ENCODE measurements around the gene BGN.
A peak's percentile ranks its signal among the peaks of the same experiment; 100 is the strongest.

BGN gene

DNA sequence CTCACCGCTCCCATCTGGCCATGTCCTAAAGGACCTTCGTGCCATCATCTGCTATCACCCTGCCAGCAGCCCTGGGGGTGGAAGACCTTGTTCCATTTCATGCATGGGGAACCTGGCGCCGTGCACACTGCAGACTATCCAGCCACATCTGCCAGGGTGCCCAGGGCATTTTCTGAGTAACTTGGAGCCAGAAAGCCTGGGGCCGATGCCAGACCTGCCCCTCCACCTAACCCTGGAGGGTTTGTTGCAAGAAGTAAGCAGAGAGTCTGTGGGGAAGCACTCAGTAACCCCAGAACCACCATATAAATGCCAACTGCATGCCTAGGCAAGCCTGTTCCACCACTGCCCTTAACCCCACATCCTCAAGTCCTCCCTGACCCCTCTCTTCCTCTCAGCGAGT is 31.7 kb upstream of the BGN start:
- Histone ChIP-seq H3K4me3 (ENCODE audit: low read length in 2 of 2) (no peak overlapping the region), H3K9ac (ENCODE audit: low read length in 2 of 2) (no peak overlapping the region), H3K27ac (ENCODE audit: low read length) (no peak overlapping the region), H3K27me3 (ENCODE audit: control insufficient read depth in 1 of 2, insufficient read depth in 2 of 2, low read length in 2 of 2) (peaks cover 0 to 7% of the 10 kb centered on the region in 2 donors), H3K4me1 (ENCODE audit: control insufficient read depth, insufficient read depth, low read length) (peaks cover 11% of the 10 kb centered on the region), H3K36me3 (ENCODE audit: control insufficient read depth in 2 of 2, insufficient read depth in 2 of 2, low read length in 2 of 2) (peaks cover 0 to 3% of the 10 kb centered on the region in 2 donors), H3K9me3 (ENCODE audit: control insufficient read depth in 2 of 2, low read length in 2 of 2) (no peaks in the 10 kb centered on the region)

DNA sequence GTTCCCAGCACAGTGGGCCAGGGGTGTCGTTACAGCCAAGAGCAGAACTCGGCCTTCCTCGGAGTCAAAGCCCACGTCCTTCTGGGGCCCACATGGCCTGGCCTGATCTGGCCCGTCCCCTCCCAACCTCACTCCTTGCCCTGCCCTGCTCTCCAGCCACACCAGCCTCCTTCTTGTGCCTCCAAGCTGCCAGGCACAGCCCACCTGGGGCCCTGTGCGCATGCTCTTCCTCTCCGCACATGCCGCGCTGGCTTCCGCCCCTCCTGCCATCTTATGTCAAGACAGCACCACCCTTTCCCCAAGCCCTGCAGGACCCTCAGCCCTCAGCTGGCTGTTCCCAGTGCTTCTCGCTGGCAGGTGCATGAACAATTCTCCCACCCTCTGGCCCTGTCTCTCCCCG is 31.2 kb upstream of the BGN start:
- no peaks in the 10 kb centered on the region for H3K9me3 ChIP-seq (ENCODE audit: control insufficient read depth in 2 of 2, low read length in 2 of 2)
- H3K27me3 ChIP-seq (ENCODE audit: control insufficient read depth in 1 of 2, insufficient read depth in 2 of 2, low read length in 2 of 2): peaks cover 0 to 7% of the 10 kb centered on the region in 2 donors
- H3K9ac ChIP-seq (ENCODE audit: low read length in 2 of 2): no peak overlapping the region
- H3K36me3 ChIP-seq (ENCODE audit: control insufficient read depth in 2 of 2, insufficient read depth in 2 of 2, low read length in 2 of 2): peaks cover 0 to 3% of the 10 kb centered on the region in 2 donors
- no peak overlapping the region for H3K4me3 ChIP-seq (ENCODE audit: low read length in 2 of 2)
- no peak overlapping the region for H3K27ac ChIP-seq (ENCODE audit: low read length)
- peaks cover 11% of the 10 kb centered on the region for H3K4me1 ChIP-seq (ENCODE audit: control insufficient read depth, insufficient read depth, low read length)

DNA sequence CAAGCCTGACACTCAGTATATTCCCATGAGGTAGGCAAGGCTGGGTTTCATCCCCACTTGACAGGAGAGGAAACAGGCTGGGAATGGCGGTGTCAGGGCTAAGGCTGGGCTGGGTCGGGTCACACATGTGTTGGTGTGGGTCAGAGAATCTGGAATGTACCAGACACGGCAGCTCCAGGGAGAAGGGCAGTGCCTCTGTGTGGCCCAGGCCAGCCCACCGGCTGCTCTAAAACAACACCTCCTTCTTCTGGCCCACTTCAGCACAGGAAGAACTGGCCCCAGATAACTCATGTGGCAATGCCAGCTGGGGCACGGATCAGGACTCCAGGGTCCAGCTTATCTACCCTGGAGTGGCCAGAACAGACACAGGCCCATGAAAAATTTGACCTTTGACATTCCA is 30.7 kb upstream of the BGN start:
- Histone ChIP-seq H3K27ac (ENCODE audit: low read length) (no peak overlapping the region), H3K36me3 (ENCODE audit: control insufficient read depth in 2 of 2, insufficient read depth in 2 of 2, low read length in 2 of 2) (peaks cover 0 to 3% of the 10 kb centered on the region in 2 donors), H3K9me3 (ENCODE audit: control insufficient read depth in 2 of 2, low read length in 2 of 2) (no peaks in the 10 kb centered on the region)

DNA sequence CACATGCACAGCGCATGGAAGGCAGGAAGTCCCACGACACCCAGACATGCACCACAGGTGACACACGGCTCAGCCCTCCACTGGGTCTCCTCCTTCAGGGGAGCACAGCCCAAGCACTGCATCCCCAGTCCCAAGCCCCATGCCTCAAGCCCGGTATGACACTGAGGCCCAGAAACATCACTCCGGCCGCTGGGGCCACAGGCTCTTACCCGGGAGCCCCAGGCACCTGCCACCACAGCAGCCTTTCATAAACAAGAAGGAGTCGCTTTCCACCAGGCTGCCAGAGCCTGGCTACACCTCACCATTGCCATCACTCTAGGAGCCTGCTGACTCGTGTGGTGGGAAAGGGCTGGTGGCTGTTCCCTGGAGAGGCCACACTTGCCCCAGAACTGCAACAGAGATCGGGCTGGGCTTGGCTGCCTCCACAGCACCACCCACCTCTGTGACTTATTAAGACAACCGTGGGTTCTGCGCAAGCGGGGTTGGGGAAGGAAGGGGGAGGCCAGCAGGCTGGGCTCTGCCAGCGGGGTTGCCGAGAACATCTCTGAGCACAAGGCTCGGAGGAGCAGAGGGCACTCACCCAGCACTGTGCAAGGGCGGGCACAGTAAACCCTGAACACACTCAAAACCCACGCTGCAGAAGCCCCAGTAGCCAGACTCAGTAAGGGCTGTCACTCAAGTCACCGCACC is 28.9 kb upstream of the BGN start:
- Histone ChIP-seq H3K36me3 (ENCODE audit: control insufficient read depth in 2 of 2, insufficient read depth in 2 of 2, low read length in 2 of 2) (peaks cover 0 to 3% of the 10 kb centered on the region in 2 donors), H3K4me3 (ENCODE audit: low read length in 2 of 2) (no peak overlapping the region), H3K27me3 (ENCODE audit: control insufficient read depth in 1 of 2, insufficient read depth in 2 of 2, low read length in 2 of 2) (peaks cover 0 to 7% of the 10 kb centered on the region in 2 donors), H3K4me1 (ENCODE audit: control insufficient read depth, insufficient read depth, low read length) (peaks cover 21% of the 10 kb centered on the region), H3K9me3 (ENCODE audit: control insufficient read depth in 2 of 2, low read length in 2 of 2) (no peaks in the 10 kb centered on the region), H3K27ac (ENCODE audit: low read length) (no peak overlapping the region), H3K9ac (ENCODE audit: low read length in 2 of 2) (no peak overlapping the region)

More for the DNA sequence above, 30.7 kb upstream of the BGN start:
- Histone ChIP-seq H3K27me3 (ENCODE audit: control insufficient read depth in 1 of 2, insufficient read depth in 2 of 2, low read length in 2 of 2) (peaks cover 0 to 7% of the 10 kb centered on the region in 2 donors), H3K9ac (ENCODE audit: low read length in 2 of 2) (no peak overlapping the region), H3K4me1 (ENCODE audit: control insufficient read depth, insufficient read depth, low read length) (peaks cover 14% of the 10 kb centered on the region), H3K4me3 (ENCODE audit: low read length in 2 of 2) (no peak overlapping the region)

DNA sequence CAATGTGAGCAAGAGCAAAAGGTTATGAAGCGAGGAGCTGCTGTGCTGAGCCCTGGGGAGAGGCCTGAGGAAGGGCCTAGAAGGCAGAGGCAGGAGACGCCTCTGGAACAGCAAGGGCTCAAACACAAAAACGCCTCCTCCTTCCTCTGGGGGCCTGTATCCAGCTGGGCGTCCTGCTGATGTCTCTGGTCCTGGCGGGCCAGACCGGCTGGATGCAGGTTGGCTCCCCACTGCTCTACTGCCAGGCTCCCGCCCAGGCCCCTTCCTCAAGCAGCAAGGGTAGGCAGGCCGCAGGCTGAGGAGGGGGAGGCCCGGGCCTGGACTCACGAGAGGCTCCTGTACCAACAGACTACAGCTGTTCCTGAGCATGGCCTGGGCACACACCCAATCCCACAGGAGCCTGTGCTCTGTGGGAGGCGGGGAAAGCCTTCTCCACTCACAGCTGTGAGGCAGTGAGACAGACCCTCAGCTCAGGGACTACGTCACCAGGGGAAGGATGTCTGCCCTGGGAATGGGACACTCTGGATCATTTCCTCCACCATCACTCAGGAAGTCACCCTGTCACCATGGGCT is 26.7 kb upstream of the BGN start:
- Histone ChIP-seq H3K36me3 (ENCODE audit: control insufficient read depth in 2 of 2, insufficient read depth in 2 of 2, low read length in 2 of 2) (no peaks in the 10 kb centered on the region), H3K27ac (ENCODE audit: low read length) (no peak overlapping the region), H3K27me3 (ENCODE audit: control insufficient read depth in 1 of 2, insufficient read depth in 2 of 2, low read length in 2 of 2) (peaks cover 0 to 12% of the 10 kb centered on the region in 2 donors), H3K9me3 (ENCODE audit: control insufficient read depth in 2 of 2, low read length in 2 of 2) (no peaks in the 10 kb centered on the region), H3K9ac (ENCODE audit: low read length in 2 of 2) (no peak overlapping the region), H3K4me3 (ENCODE audit: low read length in 2 of 2) (no peak overlapping the region), H3K4me1 (ENCODE audit: control insufficient read depth, insufficient read depth, low read length) (peaks cover 21% of the 10 kb centered on the region)

DNA sequence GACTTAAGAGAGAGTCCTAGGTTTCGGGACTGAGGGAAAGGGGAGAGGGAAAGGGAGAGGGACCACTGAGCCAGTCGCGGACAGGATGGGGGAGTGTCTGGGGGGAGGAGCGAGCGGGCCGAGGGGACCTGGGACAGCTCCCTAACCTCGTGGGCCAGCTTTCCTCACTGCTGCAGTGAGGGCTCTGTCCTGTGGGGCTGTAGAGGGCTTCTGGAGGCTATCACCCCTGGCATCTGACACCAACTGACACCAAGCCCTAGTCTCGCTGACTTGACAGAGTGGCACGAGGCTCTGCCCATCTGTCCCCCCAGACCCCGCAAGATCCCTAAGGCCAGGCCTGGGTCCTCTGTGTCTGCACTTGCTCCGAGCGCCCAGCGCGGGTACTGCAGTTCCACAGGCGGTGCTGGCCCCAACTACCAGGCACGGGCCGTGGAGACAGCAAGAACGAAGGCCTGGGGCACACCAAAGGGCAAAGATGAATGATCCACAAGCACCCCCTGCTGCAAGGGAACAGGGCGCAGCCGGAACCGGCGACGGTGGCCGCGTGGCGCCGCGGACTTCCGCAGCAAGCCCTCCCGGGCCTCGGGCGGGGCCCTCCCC is 24.9 kb upstream of the BGN start:
- Histone ChIP-seq H3K27me3 (ENCODE audit: control insufficient read depth in 1 of 2, insufficient read depth in 2 of 2, low read length in 2 of 2) (peaks cover 0 to 8% of the 10 kb centered on the region in 2 donors), H3K9me3 (ENCODE audit: control insufficient read depth in 2 of 2, low read length in 2 of 2) (no peaks in the 10 kb centered on the region), H3K36me3 (ENCODE audit: control insufficient read depth in 2 of 2, insufficient read depth in 2 of 2, low read length in 2 of 2) (no peaks in the 10 kb centered on the region), H3K4me3 (ENCODE audit: low read length in 2 of 2) (peak overlapping the region; percentile 76 to 80), H3K27ac (ENCODE audit: low read length) (no peak overlapping the region), H3K4me1 (ENCODE audit: control insufficient read depth, insufficient read depth, low read length) (peaks cover 22% of the 10 kb centered on the region), H3K9ac (ENCODE audit: low read length in 2 of 2) (peak overlapping the region; percentile 58 to 72)

DNA sequence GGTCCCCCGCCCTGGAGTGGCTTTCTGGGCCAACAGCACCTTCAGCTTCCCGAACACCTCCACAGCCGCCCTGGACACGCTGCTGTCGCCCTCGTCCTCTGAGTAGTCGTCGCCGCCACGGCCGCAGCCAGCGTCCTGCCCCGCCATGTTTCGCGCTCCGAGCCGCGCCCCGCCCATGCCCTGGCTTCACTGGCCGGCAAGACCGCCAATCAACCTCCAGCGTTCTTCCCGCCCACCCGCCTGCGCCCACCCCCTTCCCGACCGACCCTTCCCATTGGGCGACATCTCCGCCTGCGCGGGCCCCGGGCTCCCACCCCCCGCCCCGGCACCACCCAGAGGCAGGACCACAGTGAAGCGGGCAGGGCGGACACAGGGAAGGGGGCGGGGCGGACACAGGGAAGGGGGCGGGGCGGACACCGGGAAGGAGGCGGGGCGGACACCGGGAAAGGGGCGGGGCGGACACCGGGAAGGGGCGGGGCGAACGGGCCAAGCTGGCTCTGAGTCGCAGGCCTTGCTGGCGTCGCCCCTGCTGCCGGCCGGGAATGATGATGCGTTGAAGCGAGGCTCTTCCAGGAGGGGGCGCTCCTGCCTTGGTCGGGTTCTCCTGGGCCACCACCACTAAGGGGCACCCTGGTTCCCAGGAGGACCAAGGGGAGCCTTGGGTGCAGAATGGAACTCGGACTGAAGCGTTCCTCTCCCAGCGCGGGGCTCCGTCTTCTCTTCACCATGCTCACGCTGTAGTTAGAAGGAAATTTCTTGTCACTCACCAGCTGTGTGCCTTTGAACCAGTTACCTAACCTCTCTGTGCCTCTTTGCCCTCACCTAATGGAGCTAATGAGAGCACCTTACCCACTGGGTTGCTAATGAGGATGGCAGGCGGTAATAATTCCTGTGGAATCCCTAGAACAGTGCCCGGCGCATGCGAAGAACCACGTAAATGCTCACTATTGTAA is 24.1 kb upstream of the BGN start, which contains the start of gene HAUS7:
TSS of gene HAUS7 (minus strand) at position 166 of the 953 bp plus-strand sequence. CDS start at position 147, 19 bp downstream.
- Histone ChIP-seq H3K4me3 (ENCODE audit: low read length in 2 of 2) (peak within 1 kb of the TSS; percentile 76 to 80), H3K9me3 (ENCODE audit: control insufficient read depth in 2 of 2, low read length in 2 of 2) (no peaks in the 10 kb centered on the region), H3K4me1 (ENCODE audit: control insufficient read depth, insufficient read depth, low read length) (peaks cover 26% of the 10 kb centered on the region), H3K27me3 (ENCODE audit: control insufficient read depth in 1 of 2, insufficient read depth in 2 of 2, low read length in 2 of 2) (peaks cover 0 to 8% of the 10 kb centered on the region in 2 donors), H3K9ac (ENCODE audit: low read length in 2 of 2) (peak within 1 kb of the TSS; percentile 58 to 72), H3K36me3 (ENCODE audit: control insufficient read depth in 2 of 2, insufficient read depth in 2 of 2, low read length in 2 of 2) (no peaks in the 10 kb centered on the region), H3K27ac (ENCODE audit: low read length) (peak within 1 kb of the TSS; percentile 60)

DNA sequence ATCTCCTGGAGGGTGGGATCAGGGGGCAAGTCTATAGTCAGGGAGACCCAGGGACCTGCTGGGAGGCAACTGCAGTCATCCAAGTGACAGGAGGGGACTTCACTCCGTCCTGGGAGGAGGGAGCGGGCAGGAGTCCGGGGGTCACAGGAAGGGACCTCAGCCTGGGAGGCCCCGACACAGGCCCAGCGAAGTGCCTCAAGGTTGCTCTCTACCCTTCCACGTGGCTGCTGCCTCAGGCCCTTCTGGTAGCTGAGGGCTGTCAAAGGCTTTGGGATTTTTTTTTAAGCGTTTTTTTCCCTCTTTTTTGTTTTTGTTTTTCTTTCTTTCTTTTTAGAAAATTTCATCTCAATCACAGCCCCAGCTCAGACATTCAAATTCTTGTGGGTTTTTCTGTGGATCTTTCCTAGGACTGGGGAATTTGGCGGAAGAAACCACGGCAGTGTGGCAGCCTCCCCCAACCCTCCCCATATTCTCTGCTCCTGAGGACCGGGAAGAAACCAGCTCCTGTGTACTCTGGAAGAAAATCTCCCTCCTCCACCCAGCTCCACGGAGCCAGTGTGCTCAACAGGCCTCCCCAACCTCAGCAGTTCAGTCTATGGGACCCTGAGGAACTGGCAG is 23.0 kb upstream of the BGN start:
- H3K9me3 ChIP-seq (ENCODE audit: control insufficient read depth in 2 of 2, low read length in 2 of 2): no peaks in the 10 kb centered on the region
- H3K27me3 ChIP-seq (ENCODE audit: control insufficient read depth in 1 of 2, insufficient read depth in 2 of 2, low read length in 2 of 2): peaks cover 0 to 8% of the 10 kb centered on the region in 2 donors
- H3K4me3 ChIP-seq (ENCODE audit: low read length in 2 of 2): no peak overlapping the region
- H3K27ac ChIP-seq (ENCODE audit: low read length): no peak overlapping the region
- H3K9ac ChIP-seq (ENCODE audit: low read length in 2 of 2): no peak overlapping the region
- H3K4me1 ChIP-seq (ENCODE audit: control insufficient read depth, insufficient read depth, low read length): peaks cover 29% of the 10 kb centered on the region
- H3K36me3 ChIP-seq (ENCODE audit: control insufficient read depth in 2 of 2, insufficient read depth in 2 of 2, low read length in 2 of 2): no peaks in the 10 kb centered on the region

DNA sequence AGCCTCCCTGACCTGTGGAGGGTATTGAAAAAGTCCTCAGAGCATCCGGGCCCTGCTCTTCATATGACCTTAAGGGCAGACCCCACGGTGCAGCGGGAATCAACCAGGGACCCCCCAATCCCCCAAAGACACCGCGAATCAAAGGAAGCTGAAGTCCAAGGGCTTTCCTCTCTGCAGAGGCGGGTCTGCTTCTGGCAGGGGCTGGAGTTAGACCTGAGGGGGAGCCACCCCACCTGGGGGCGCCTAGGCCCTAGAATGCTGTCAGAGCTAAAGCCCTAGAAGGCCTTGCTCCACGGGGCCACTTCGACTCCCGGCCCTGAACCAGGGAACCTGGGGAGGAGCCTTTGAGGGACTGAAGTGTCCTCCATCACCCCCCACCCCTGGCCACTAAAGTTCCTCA is 21.7 kb upstream of the BGN start:
- H3K27me3 ChIP-seq (ENCODE audit: control insufficient read depth in 1 of 2, insufficient read depth in 2 of 2, low read length in 2 of 2): peaks cover 0 to 11% of the 10 kb centered on the region in 2 donors
- no peaks in the 10 kb centered on the region for H3K9me3 ChIP-seq (ENCODE audit: control insufficient read depth in 2 of 2, low read length in 2 of 2)
- no peak overlapping the region for H3K4me3 ChIP-seq (ENCODE audit: low read length in 2 of 2)
- no peaks in the 10 kb centered on the region for H3K36me3 ChIP-seq (ENCODE audit: control insufficient read depth in 2 of 2, insufficient read depth in 2 of 2, low read length in 2 of 2)
- H3K4me1 ChIP-seq (ENCODE audit: control insufficient read depth, insufficient read depth, low read length): peaks cover 28% of the 10 kb centered on the region
- H3K27ac ChIP-seq (ENCODE audit: low read length): no peak overlapping the region
- no peak overlapping the region for H3K9ac ChIP-seq (ENCODE audit: low read length in 2 of 2)

DNA sequence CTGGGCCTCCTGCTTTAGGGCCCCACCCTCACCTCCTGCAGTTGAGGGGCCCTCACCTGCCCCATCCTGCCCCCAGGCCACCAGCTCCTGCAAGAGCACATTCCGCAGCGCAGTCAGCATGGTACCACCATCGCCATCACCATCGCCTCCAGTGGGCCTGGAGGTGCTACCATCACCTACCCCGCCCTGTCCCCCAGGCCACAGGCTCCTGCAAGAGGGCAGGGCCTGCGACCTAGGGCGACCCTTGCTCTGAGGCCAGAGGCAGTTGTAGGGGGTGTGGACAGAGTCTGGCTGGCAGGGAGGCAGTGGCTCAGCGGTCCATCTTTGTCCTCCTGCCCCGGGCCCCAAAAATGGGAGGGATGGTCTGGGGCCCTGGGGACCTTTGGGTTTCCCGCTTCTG is 20.5 kb upstream of the BGN start:
- Histone ChIP-seq H3K9me3 (ENCODE audit: control insufficient read depth in 2 of 2, low read length in 2 of 2) (no peaks in the 10 kb centered on the region), H3K36me3 (ENCODE audit: control insufficient read depth in 2 of 2, insufficient read depth in 2 of 2, low read length in 2 of 2) (no peaks in the 10 kb centered on the region), H3K27ac (ENCODE audit: low read length) (no peak overlapping the region), H3K27me3 (ENCODE audit: control insufficient read depth in 1 of 2, insufficient read depth in 2 of 2, low read length in 2 of 2) (peaks cover 0 to 11% of the 10 kb centered on the region in 2 donors), H3K4me3 (ENCODE audit: low read length in 2 of 2) (no peak overlapping the region), H3K4me1 (ENCODE audit: control insufficient read depth, insufficient read depth, low read length) (peaks cover 25% of the 10 kb centered on the region), H3K9ac (ENCODE audit: low read length in 2 of 2) (no peak overlapping the region)

Measured in stomach smooth muscle (tissue), 2 donors.